Motor neuron (in vitro differentiated cells): Measurements from ENCODE around the gene ZACN. TPM values are rescaled to one million over a fixed set of nuclear protein-coding genes. Genes with fewer than 3 reads are reported as not detected.

Experiments used
- ATAC-seq, 8 experiments: fragments of 200-7000 bp; cut with Tn5 transposase; replicated peaks in 6 of 8; 2 replicates each; pipeline ENCODE4 v1.8.0; 2021; ENCODE audit warnings: mild to moderate bottlenecking in 8 of 8, moderate library complexity in 8 of 8
- H3K27ac ChIP-seq, 2 donors: fragments of 250-450 bp; sonication (Bioruptor Pico); 2 replicates each; pipeline ENCODE4 v1.9.0; 2021; ENCODE audit warnings: antibody characterized with exemption in 2 of 2, mild to moderate bottlenecking in 2 of 2, moderate library complexity in 1 of 2
- H3K4me1 ChIP-seq, 2 donors: fragments of 250-450 bp; sonication (Bioruptor Pico); replicated peaks in 1 of 2; 2 replicates each; pipeline ENCODE4 v1.6.1; 2021; ENCODE audit warnings: antibody characterized with exemption in 2 of 2, mild to moderate bottlenecking in 2 of 2, moderate library complexity in 1 of 2
- H3K4me3 ChIP-seq, 5 donors: fragments of 250-450 bp; sonication (Bioruptor Pico); 2 replicates each; pipeline ENCODE4 v1.9.0; 2021; ENCODE audit warnings: antibody characterized with exemption in 5 of 5, mild to moderate bottlenecking in 5 of 5, moderate library complexity in 4 of 5
- WGBS, 10 experiments: fragments of 450-650 bp; shearing (Covaris generic); methylation state at CpG; one replicate each; pipeline ENCODE4 v1.0.0; 2022; 5-methylcytosine and 5-hydroxymethylcytosine counted together
- in situ Hi-C, 9 experiments: fragments of 400-800 bp; cut with MboI; loops; one replicate each; pipeline ENCODE4 v1.15.0; 2021; ENCODE audit warnings: low sequenced_read_pairs in 9 of 9, low pct_unique_long_range_greater_than_20kb in 2 of 9; ENCODE audit not compliant: unreplicated experiment in 9 of 9
- total RNA-seq, 8 experiments: library from RNA; unstranded; fragments of 300-600 nt; gene quantifications; 2 replicates each; pipeline versions ENCODE4 v1.2.3 to v1.2.4, GENCODE V29; 2022

ZACN gene
- total RNA-seq, 8 experiments from 2014 or later, result 13.1 to 37.3 (median 20.9) TPM

- Histone ChIP-seq H3K4me3 (no peak overlapping the region), H3K4me1 (peaks cover 39 to 74% of the 10 kb centered on the region in 2 donors), H3K27ac (no peak overlapping the region)
- in situ Hi-C loops, result no loop called here
- ATAC-seq, result peak in 7 of 8 experiments; percentile 8 to 76 (median 45)
- WGBS, 10 experiments, result 0 to 17% methylated on average over 1 to 2 of the region's 23 CpGs; no CpG with 5 or more reads in 8 of the 10 experiments
These were observed 1.2 kb downstream of the ZACN start for GRCh38 chr17:76079956-76080767.

DNA sequence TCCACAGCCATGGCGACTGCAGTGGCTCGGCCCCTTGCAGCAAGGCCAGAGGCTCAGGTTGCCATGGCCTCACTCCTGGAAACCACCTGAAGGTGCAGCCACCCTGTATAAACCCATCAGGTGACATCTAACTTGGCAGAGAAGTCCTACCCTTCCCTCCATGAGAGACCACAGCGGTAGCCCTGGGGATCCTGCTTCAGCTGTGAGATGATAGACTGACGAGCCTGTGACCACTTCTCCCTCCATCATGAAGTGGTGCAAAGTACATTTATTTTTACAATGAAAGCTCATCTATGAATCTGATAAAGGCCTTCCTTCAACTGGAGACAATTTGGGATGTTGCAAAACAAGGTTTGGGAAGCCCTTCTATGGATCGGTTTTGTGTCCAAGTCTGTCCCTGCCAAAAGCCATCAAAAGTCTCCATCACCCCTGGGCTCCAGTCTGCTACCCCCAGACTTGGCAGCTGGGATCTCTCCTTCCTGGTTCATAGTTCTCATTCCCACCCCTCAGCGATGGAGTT is 1.8 kb downstream of the ZACN start:
- ATAC-seq, result peak in 1 of 8 experiments; percentile 5
- H3K4me3 ChIP-seq, result no peak overlapping the region

GRCh38 chr17:76081295-76082210 is 2.6 kb downstream of the ZACN start:
- no peak overlapping the region for H3K27ac ChIP-seq
- in situ Hi-C loops, result no loop called here
- ATAC-seq, result no peak
- H3K4me3 ChIP-seq, result no peak overlapping the region
- WGBS, 10 experiments, result 52 to 100% (median 90%) methylated on average over 1 to 9 of the region's 27 CpGs; no CpG with 5 or more reads in 6 of the 10 experiments
- H3K4me1 ChIP-seq, result peaks cover 34 to 64% of the 10 kb centered on the region in 2 donors

More for the DNA sequence above, 1.8 kb downstream of the ZACN start:
- H3K27ac ChIP-seq, result no peak overlapping the region
- in situ Hi-C loops, result no loop called here
- H3K4me1 ChIP-seq, result peaks cover 36 to 69% of the 10 kb centered on the region in 2 donors
- 0 to 89% (median 69%) methylated on average over 1 to 4 of the region's 6 CpGs; no CpG with 5 or more reads in 4 of the 10 experiments for WGBS, 10 experiments

GRCh38 chr17:76082326-76083251 is 3.6 kb downstream of the ZACN start:
- in situ Hi-C loops, result no loop called here
- ATAC-seq, result peak in 5 of 8 experiments; percentile 18 to 46 (median 40)
- H3K4me1 ChIP-seq, result peaks cover 26 to 54% of the 10 kb centered on the region in 2 donors
- 77 to 100% (median 90%) methylated on average over 1 to 8 of the region's 20 CpGs; no CpG with 5 or more reads in 3 of the 10 experiments for WGBS, 10 experiments
- no peak overlapping the region for H3K4me3 ChIP-seq
- peak overlapping the region in 1 of 2 donors; percentile 18 for H3K27ac ChIP-seq

GRCh38 chr17:76083536-76084182 is 4.7 kb downstream of the ZACN start:
- H3K4me3 ChIP-seq, result no peak overlapping the region
- ATAC-seq, result peak in 1 of 8 experiments; percentile 21
- in situ Hi-C loops, result no loop called here
- WGBS, 10 experiments, result 43 to 79% (median 77%) methylated on average over 2 to 5 of the region's 15 CpGs; no CpG with 5 or more reads in 7 of the 10 experiments
- H3K4me1 ChIP-seq, result peaks cover 26 to 52% of the 10 kb centered on the region in 2 donors
- peak overlapping the region in 1 of 2 donors; percentile 18 for H3K27ac ChIP-seq

DNA sequence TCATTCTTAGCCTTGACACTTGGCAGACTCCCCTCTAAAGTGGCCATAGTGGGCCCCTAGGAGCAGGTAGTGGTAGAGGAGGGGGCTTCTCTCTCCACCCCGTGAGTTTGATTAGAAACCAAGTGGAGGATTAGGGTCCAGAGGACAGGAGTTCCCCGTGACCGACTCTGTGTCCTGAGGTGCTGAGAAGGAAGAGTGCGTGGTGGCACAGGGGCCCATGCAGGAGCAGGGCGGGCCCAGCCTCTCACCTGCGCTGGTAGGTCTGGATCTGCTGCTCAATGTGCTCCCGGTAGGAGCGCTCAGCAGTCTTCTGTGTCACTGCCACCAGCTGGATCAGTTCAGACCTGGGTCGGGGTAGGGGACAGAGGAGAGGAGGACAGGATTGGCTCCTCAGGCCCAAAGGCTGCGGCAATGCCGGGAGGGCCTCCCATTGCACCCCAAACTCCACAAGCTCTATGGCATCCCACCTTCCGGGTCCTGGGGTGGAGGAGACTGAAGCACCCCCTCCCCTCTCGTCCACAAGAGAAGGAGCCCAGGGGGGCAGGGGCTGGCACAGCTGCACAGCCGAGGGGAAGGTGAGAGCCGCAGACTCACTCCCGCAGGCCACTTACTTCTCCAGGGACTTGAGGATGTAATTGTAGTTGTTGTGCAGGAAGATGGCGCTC is 6.2 kb downstream of the ZACN start:
- H3K4me3 ChIP-seq, result no peak overlapping the region
- H3K4me1 ChIP-seq, result peaks cover 14 to 49% of the 10 kb centered on the region in 2 donors
- ATAC-seq, result no peak
- in situ Hi-C loops, result no loop called here
- WGBS, 10 experiments, result 60 to 100% (median 76%) methylated on average over 1 to 4 of the region's 17 CpGs; no CpG with 5 or more reads in 5 of the 10 experiments
- H3K27ac ChIP-seq, result no peak overlapping the region

DNA sequence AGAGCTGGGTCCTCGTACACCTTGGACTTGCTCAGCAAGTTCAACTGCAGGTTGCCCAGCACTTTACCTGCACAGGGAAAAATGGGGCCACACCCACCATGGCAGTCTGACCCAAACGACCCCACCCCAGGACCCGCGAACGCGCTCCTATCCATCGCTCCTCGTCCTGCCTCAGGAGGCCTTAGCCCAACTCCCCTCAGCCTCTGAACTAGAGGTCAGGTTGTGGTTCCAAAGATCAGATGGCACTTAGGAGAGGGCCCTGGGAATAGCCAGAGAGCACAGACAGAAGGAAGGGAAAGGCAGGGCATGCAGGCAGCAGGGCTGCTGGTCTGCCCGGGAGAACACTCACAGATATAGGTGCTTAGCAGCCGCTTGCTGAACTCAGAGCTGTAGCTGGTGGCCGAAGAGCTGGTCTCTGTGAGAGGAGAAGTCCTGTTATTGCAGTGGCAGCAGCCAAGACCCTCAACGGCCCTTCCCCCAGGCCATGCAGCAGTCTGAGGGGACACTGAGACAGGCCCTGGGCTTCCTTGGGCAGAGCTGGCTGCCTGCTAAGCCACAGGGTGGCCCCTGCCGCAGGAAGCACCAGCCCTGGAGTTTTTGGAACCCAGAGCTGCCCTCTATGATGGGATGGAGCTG is 6.9 kb downstream of the ZACN start:
- in situ Hi-C loops, result no loop called here

GRCh38 chr17:76086384-76086783 is 7.4 kb downstream of the ZACN start:
- in situ Hi-C loops, result no loop called here
- Histone ChIP-seq H3K27ac (no peak overlapping the region), H3K4me3 (no peak overlapping the region), H3K4me1 (peaks cover 2 to 48% of the 10 kb centered on the region in 2 donors)
- WGBS, 10 experiments, result 80 to 100% (median 95%) methylated on average over 1 to 4 of the region's 9 CpGs; no CpG with 5 or more reads in 7 of the 10 experiments
- ATAC-seq, result no peak

More for the DNA sequence above, 6.9 kb downstream of the ZACN start:
- H3K27ac ChIP-seq, result no peak overlapping the region
- H3K4me1 ChIP-seq, result peaks cover 7 to 48% of the 10 kb centered on the region in 2 donors
- H3K4me3 ChIP-seq, result no peak overlapping the region
- no peak for ATAC-seq
- 80 to 100% (median 93%) methylated on average over 2 to 10 of the region's 13 CpGs; no CpG with 5 or more reads in 5 of the 10 experiments for WGBS, 10 experiments

DNA sequence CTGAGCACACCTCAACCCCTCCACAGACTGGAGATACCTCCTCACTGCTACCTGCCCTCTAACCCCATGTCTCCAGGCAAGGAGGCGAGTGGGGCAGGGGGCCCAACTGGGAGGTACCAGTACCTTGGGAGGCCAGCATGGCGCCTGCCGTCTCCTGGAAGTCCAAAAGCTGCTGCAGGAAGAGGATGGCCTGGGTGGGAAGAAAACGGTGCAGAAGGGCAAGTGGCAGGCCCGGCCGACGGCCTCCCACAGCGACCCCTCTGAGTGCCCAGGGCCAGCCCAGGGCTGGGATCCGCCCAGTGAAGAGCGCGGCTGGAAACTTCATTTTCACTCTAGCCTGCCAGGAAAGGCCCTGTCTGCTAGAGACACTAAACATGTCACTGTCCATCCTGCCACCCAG is 8.5 kb downstream of the ZACN start:
- 83 to 100% (median 100%) methylated on average over 2 to 8 of the region's 11 CpGs; no CpG with 5 or more reads in 7 of the 10 experiments for WGBS, 10 experiments
- H3K4me3 ChIP-seq, result no peak overlapping the region
- H3K27ac ChIP-seq, result no peak overlapping the region
- ATAC-seq, result no peak
- in situ Hi-C loops, result no loop called here
- peaks cover 0 to 43% of the 10 kb centered on the region in 2 donors for H3K4me1 ChIP-seq

GRCh38 chr17:76088041-76088867 is 9.3 kb downstream of the ZACN start:
- ATAC-seq, result no peak
- 100% methylated on average over 1 to 4 of the region's 25 CpGs; no CpG with 5 or more reads in 7 of the 10 experiments for WGBS, 10 experiments
- peaks cover 0 to 36% of the 10 kb centered on the region in 2 donors for H3K4me1 ChIP-seq
- H3K4me3 ChIP-seq, result no peak overlapping the region
- H3K27ac ChIP-seq, result no peak overlapping the region
- in situ Hi-C loops, result no loop called here
